GM18861 (cell line): Measurements from ENCODE around the gene COMT.

Experiments
- ATAC-seq: cut with Tn5 transposase; IDR thresholded peaks from one replicate; pipeline ENCODE4 v1.9.1; 2021; ENCODE audit not compliant: unreplicated experiment

Gene COMT

DNA sequence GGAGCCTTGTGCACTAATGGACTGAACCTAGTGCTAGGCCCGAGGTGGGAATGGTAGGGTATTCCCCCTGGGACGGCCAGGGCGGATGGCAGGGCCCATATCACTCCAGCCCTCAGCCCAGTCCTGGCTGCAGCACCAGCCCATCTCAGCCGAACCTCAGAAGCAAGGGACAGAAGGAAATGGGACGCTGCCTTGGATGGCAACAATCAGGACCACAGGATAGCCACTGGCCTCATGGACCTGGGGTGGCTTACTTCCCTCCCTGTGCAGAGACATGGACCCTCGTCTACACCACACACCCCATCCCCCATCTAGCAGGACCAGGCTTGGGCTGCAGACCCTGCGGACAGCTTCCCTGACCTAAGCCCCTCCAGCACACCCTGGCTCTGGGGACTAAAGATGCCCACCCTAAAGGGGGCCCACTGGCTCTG, 50.9 kb downstream of the COMT start:
- ATAC-seq = no peak

DNA sequence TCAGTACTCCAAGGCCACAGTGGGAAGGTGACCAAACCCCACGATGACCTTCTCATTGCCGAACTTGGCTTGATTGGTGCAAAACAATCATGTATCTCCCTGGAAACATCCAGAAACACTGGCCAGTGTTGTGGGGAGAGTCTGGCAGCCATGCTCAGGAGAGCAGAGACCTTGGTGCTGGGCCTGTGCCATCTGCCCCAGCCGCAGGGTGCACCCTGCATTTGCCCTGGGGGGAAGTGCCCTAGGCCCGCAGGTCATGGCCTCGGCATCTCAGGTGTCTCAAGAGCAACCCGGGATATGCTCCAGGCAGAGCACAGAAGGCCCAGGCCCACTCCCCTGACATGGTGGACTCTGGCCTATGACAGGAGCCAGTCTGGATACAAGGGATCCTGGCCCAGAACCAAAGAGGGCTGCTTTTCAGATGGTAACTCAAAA, 51.4 kb downstream of the COMT start:
- no peak for ATAC-seq

GRCh38 chr22:19993926-19994325, 52.4 kb downstream of the COMT start:
- ATAC-seq = no peak

DNA sequence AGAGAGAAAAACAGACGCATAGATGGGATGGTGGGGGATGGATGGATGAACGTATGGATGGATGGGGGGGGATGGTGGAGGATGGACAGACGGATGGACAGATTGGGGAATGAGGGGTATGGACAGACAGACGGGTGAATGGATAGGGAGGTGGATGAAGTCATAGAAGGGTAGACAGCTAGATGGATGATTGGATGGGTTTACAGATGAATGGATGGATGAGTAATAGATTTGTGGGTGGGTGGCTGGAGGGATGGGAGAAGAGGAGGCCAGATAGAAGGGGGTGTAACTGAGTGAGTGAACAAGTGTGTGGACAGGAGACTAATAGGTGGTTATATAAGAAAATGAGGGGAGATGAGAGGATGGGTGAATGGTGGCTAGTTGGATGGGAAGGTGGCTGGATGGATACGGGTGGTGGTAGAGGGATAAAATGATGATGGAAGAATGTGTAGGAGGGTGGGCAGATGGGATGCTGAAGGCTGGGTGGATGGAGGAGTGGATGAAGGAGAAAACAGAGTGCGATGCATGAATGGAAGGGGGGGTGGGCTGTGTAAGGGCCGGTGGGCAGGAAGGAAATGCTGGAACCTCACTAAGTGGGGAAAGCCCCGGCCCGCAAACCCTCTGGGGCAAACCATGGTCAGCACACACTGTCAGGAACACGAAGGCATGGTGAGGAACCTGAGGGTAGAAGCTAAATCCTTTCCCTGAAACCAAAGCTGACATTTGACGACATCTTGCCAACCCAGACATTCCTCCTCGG, 53.5 kb downstream of the COMT start:
- no peak for ATAC-seq

- no peak for ATAC-seq
Measured at GRCh38 chr22:19995611-19996339, 54.2 kb downstream of the COMT start.

- no peak for ATAC-seq
Measured at GRCh38 chr22:19996694-19997384, 55.3 kb downstream of the COMT start.

GRCh38 chr22:19997561-19998231, 56.1 kb downstream of the COMT start:
- ATAC-seq = no peak

DNA sequence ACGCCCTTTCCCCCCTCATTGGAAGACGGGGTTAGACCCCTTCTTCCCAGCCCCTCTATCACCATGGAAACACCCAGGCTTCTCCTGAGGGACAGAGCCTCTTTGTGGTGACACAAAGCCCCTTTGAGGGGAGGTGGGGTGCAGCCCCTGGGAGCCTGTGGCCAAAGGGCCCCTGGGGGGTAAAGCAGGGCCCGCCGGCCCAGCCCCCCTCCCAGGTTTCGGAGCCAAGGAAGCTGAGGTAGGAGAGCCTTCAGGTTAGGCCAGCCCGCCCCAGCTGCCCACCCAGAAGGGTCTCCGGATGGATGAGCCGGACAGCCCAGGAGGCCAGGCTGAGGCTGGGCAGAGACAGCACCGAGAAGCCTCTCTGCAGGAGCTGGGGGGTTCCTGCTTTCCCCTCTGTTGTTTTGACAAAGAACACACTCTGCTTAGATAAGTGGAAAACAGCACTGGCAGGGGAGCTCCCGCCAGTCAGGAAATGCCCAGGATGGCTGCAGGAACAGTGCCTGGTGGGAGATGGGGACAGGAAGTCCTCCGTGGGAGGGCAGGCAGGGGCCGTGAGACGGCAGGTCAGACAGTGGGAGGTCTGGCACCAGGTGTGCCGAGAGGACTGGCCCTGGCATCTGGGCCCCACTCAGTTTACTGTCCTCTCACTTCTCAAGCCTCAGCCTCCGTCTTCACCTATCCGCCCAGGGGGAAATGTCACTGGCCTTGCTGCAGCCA, 56.8 kb downstream of the COMT start:
- no peak for ATAC-seq

DNA sequence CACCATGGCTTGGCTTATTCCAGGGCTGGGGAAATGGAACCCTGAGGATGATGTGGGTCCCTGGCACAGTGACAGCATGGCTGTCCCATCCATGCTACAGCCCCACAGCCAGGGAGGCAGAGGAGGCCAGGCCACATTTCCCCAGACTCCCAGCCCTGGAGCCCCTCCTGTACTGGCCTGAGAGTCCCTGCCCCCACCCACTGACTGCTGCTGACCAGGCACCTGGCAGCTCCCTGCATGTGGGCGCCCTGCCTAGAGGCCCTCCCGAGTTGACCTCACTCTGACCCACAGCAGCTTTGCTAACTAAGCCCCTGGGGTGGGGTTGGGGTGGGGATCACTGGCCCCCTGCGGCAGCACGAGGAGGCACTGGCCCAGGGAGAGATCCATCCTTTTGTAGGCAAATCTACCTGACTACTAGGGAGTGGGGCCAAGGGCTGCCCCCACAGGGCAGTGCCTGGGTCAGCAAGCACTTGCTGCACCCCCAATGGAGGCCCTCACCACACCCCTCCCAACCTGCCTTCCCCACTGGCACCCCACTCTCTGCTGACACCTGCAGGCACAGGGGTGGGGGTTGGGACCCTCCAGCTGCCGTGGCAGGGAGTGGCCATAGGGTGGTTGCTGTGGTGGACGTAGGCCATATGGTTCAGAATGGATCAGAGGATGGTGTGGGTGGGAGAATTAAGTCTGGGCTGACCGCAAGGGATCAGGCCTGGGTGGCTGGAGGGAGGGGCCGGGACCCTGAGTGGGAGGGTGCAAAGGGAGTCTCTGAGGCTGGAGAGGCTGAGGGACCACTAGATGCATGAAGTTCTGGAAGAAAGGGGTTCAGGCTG, 57.6 kb downstream of the COMT start:
- ATAC-seq = no peak

- no peak for ATAC-seq
Measured at GRCh38 chr22:20000246-20001081, 58.9 kb downstream of the COMT start.

GRCh38 chr22:20001082-20001638, 59.6 kb downstream of the COMT start:
- ATAC-seq = no peak

DNA sequence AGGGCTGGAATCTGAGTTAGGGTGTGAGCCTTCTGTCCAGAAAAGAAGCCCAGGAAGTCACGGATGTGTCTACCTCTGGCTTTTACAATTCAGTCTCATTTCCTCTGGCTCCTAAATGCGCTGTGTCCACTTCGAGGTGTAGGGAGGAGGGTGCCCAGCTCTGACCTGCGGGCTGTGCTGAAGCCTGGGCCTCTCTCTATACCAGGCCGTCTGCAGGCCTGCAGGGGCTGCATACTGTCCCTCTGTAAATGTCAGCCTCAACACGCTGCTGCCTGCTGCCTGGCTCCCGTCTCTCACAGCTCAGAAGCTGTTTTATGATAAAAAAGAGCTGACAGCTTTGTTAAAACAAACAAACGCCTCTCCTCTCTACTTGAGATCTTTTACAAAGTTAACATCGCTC, 60.6 kb downstream of the COMT start:
- no peak for ATAC-seq

DNA sequence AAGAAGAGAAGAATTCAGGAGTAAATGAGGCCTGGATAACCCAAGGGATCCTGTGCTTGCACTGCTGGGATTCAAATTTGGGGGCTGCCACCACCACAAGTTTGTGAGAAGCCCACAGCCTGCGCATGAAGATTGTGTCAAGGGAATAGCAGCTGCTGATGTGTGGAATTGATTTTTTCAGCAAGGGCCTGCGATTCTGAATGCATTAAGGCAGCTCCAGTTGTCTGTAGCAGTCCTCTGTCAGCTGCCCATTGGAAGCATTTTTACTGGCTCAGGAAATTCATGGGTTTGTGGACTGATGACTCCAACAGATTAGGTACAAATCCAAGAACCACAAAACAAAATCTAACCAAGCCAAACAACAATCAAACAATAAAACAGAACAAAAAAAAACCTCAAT, 61.1 kb downstream of the COMT start:
- ATAC-seq = no peak

- no peak for ATAC-seq
Measured at GRCh38 chr22:20003304-20003703, 61.7 kb downstream of the COMT start.

GRCh38 chr22:20004464-20004863, 62.9 kb downstream of the COMT start:
- no peak for ATAC-seq

DNA sequence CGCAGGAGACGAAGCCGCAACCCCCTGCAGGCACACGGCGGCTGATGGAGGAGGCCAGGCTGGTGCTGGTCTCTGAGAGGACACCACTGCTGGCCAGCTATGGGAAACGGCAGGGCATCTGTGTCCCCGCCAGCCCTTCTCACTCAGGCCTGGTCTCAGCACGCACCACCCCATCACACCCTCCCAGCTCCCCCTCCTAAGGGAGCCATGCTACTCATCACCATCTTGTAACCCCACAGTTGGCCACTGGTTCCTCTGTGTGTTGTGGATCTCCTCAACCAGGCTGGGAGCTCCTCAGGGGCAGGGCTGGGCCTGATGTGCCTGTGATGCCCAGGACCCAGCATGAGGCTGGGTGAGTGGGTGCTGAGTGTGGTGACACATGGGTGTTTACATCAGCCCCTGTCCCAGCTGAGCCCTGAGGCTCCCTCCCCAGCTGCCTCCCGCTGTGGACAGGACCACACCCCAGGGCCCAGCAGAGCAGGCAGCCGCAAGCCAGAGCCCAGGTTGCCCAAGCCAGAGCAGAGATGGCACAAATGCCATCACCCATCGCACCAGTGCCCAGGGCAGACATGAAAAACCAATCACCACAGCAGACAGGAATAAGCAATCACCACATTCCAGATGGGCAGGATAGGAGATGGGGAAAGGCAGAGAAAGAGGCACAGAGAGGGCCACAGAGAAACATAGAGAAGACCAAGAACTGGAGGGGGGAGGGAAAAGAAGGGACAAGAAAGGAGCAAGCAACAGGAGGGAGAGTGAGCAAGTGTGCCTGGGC, 66.8 kb downstream of the COMT start:
- ATAC-seq = no peak

- no peak for ATAC-seq
Measured at GRCh38 chr22:20009018-20009491, 67.5 kb downstream of the COMT start.
